HG03045 (cell line): ENCODE measurements around the gene DCBLD1.
"Not testable (repeated sequence)": the region's sequence is repeated elsewhere in the genome, so short reads cannot be mapped to it uniquely, and the experiment has no call there.

Source experiments
- ATAC-seq: cut with Tn5 transposase; IDR thresholded peaks from one replicate; pipeline ENCODE4 v1.9.1; 2021; ENCODE audit warnings: mild to moderate bottlenecking, moderate library complexity; ENCODE audit not compliant: unreplicated experiment

The DCBLD1 gene

GRCh38 chr6:117497237-117497636 is 14.8 kb downstream of the DCBLD1 start:
- ATAC-seq, result no peak

DNA sequence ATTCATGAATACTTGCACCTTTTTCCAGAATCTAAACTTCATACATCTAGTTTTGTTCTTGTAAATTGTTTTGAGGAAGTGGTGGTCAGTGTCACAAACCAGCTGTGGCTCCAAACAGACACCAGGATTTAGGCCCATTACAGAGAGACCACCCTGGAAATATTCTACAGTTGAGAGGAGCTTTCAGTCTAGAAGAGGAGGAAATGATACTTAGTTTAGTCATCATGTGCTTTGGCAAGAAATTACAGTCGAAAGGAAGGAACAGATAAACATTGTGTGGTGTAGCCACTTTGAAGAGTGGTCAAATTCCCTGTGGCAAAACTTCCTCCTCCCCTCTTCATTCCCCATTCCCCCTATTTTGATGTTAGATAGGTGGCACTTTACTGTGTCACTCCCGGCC is 15.7 kb downstream of the DCBLD1 start:
- no peak for ATAC-seq

DNA sequence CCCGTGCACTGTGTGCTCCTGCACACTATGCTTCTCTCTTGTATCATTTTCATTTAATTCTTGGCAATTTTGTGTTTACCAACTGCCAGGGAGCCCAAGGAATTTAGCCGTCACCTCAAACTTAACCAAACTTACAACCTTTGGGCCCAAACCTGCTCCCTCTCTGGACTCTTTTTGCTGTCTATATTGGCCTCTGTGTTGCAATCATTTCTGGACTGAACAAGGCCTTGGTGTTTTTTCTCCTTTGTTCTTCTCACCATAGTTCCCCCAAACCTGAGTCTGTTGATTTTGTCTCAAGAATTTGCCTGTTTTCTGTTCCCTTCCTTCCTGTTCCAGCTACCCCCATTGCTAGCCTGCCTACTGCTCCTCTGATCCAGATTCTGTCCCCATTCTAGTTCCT is 19.2 kb downstream of the DCBLD1 start:
- no peak for ATAC-seq

DNA sequence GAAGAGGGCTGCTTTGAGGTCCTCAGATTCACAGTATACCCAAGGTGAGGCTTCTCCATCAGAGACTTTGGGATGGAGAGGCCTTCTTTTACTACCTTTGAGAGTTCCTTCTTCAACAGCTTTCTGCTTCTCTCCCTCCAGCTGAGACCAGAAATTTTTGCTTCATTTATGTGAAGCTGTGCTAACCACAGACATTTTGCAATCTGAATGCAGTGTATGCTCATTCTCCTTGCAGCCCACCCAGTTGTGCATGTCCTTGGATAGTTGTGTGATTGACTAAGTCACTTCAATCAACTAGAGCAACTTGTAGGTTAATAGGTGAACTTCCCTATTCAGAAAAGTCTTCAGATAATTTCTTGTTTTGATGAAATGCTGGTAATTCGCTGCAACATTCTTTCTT is 20.1 kb downstream of the DCBLD1 start:
- ATAC-seq, result no peak

- ATAC-seq, result no peak
These were observed 20.7 kb downstream of the DCBLD1 start for GRCh38 chr6:117503211-117503610.

DNA sequence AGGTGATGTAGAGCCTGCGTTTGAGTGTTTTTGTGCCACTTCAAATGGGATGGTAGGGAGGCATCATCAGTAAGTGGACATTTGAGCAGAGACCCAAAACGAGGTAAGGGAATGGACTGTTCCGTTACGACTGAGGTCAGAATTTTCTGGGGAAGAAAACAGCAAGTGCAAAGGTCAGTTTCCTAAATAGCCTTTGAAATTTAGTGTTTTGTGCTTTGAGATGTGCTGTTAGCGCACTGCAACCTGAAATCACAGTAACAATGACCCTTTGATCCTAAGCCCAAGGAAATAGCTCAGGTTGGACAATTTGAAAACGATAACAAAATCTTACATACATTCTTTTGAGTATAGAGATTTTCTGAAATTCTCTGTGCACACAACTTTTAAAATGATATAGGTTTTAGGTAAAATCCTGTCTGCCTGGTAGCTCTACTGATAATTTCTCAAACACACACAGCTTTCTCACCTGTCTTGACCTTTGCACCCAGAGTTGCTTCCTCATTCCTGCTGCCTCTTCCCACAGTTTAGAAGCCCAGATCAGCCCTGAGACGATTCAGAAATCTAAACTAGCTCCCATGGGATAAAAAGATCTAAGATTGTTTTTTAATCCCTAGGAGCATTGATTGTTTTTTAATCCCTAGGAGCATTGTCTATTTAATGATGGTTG is 22.1 kb downstream of the DCBLD1 start:
- ATAC-seq, result no peak

DNA sequence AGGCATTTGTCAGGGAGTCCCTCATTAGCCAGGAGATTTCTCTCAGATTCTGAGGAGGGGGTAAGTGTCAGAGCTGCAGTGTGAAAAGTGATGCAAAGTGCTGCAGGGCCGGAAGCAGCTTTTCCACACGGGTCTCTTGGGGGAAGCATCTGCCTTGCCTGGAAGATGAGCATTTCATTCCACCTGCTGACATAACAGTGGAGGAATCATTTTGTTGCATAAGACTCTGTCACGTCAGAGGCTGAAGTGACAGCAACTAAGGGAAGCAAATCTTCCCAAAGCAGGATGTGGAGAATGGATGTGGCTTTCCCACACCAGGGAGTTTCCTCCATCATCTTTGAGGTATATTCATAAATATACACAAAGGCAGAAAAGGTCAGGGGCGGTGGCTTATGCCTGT is 22.8 kb downstream of the DCBLD1 start:
- no peak for ATAC-seq

DNA sequence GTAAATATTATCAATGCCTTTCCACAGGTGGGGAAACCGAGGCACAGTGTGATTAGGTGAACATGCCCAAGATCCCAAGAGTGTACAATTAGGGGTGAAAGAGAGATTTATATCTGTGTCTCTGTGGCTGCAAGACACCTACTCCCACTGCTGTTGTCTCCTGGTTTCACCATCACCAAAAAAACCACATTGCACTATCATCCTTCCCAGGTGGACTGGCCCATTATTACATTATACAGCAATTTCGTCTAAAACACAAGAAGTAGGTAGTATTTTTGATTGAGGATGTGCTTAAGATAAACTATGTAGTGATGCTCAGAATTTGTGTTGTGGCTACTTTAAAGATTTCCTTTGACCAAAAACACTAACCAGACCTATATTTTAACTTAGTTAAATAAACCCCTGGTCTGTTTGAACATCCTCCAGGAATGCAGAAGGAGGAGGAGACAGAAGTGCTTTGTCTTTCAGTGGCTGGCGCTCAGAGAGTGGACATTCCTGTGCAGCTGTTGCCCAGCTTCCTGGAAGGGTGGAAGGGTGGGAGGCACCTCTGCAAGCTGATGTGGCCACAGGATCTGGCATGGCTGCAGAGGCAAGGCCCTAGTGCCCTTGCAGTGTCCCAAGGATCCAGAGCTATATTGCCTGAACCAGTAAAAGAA is 23.8 kb downstream of the DCBLD1 start:
- ATAC-seq, result no peak

GRCh38 chr6:117506907-117507306 is 24.4 kb downstream of the DCBLD1 start:
- no peak for ATAC-seq

- no peak for ATAC-seq
These were observed 26.0 kb downstream of the DCBLD1 start for GRCh38 chr6:117508450-117508971.

GRCh38 chr6:117509021-117509420 is 26.5 kb downstream of the DCBLD1 start:
- no peak for ATAC-seq

GRCh38 chr6:117512056-117512828 is 29.8 kb downstream of the DCBLD1 start:
- ATAC-seq, result no peak

DNA sequence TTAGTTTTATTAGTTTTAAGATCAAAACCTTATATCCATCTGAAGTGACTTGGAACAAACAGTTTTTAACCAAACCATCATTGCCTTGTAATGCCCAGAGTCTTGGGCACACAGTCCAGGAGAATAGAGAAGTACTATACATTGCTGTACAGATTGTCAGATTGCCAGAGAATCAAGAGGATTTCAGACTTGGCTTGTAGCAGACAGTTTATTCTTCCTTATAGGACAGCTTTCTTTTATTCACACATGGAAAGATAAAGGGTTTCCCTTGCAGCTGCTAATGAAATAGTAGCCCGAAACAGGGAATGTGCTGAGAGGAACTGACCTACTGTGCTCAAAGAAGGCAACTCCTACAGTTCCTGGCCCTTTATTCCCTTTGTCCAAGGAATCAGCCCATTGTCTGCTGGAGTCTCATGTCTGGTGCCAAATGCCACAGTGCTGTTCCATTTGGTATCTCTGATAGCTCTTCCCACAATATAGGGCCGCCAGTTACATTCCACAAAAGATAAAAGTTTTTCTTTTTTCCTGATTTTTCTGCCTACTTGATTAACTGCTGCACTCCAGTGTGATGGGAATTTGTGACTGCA is 30.6 kb downstream of the DCBLD1 start:
- ATAC-seq, result no peak

DNA sequence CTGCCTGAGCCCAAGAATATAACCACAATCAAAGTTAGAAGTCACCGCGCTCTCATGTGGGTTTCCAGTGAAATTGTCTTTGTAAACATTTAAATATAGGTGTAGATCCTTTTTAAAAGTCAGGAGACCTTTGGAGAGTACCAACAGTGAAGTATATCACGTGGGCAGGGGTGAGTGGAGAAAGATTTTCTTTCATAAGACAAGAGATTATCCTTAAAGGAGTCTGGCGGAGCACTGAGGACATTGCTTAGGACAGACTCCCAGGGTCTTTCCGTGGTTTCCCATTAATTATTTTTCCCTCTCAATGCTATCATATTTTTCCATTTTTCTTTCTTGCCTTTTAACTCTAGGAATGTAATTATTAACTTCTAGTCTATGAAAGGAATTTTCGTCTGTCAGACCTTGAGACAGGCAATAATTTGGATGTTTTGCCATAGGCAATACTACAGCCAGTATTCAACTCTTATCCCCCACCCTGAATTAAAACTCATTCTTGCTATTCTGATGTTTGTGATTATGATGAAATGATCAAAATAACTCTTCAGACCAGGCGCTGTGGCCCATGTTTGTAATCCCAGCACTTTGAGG is 31.4 kb downstream of the DCBLD1 start:
- no peak for ATAC-seq

DNA sequence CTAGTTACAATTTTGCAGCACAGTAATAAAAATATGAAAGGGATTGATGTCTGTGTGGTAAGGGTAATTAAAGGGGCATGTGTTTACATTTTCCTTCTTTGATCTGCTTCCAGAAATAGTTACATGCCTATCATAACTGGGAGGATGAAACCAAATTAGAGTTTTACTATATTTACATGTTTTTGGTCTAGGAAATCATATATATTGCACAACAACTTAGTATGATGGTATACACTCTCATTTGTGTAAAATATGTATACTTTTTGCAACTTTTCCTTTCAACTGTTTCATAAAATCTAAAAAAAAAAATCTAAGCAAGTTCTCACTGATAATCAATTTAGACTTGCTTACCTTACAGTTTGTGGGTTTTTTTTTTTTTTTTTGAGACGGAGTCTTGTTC is 32.2 kb downstream of the DCBLD1 start:
- ATAC-seq, result no peak

GRCh38 chr6:117515326-117515725 is 32.9 kb downstream of the DCBLD1 start:
- no peak for ATAC-seq

DNA sequence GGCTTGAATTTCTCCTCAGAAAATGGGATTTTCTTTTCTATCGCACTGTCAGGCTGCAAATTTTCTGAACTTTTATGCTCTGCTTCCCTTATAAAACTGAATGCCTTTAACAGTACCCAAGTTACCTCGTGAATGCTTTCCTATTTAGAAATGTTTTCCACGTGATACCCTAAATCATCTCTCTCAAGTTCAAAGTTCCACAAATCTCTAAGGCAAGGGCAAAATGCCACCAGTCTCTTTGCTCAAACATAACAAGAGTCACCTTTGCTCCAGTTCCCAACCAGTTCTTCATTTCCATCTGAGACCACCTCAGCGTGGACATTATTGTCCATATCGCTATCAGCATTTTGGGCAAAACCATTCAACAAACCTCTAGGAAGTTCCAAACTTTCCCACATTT is 35.5 kb downstream of the DCBLD1 start:
- not testable (repeated sequence) for ATAC-seq

- no peak for ATAC-seq
These were observed 36.4 kb downstream of the DCBLD1 start for GRCh38 chr6:117518870-117519269.

GRCh38 chr6:117520603-117521395 is 38.3 kb downstream of the DCBLD1 start:
- no peak for ATAC-seq

DNA sequence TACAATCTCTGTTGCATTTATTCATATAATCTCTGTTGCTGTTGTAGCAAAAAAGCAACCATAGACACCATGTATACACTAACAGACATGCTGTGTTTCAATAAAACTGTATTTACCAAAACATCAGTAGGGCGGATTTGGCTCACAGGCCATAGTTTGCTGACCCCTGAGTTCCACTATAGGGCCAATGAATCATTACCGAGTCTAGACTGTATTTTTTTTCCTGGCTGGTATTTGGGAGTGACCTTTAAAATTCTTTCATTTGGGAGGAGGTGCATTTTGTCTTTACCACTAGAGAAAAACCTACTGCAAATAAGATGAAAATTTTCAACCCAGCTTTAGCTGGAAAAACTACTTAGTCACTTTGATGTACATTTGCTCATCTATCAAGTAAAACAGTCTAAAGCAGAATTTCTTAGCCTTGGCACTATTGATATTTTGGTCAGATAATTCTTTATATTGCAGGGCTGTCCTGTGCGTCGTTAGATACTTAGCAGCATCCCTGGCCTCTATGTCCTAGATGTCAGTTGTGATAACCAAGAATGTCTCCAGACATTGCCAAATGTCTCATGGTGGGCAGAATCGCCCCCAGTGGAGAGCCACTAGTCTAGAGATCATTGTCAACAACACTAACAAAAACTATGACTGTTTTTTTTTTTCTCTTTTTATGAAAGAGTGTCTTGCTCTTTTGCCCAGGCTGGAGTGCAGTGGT is 39.5 kb downstream of the DCBLD1 start:
- no peak for ATAC-seq
